DND-41 (cell line): ENCODE results near the gene SV2B.

Experiments used
- ATAC-seq: fragments of 200-7000 bp; cut with Tn5 transposase; 3 replicates; pipeline ENCODE4 v1.9.1; 2021; ENCODE audit warnings: low read depth; ENCODE audit not compliant: insufficient read depth
- DNase-seq: peaks from one replicate; pipeline ENCODE4 v3.0.0-alpha.2; 2020
- H2AFZ ChIP-seq: 2 replicates; pipeline ENCODE4 v1.6.0; 2012; ENCODE audit warnings: low read depth, low read length
- H3K27ac ChIP-seq: 2 replicates; pipeline ENCODE4 v1.5.1; 2012; ENCODE audit warnings: low read length, inconsistent platforms
- H3K27me3 ChIP-seq: fragments of 200-600 bp; sonication (generic); 2 replicates; pipeline ENCODE4 v1.6.0; 2012; ENCODE audit warnings: low read length, mild to moderate bottlenecking, inconsistent platforms; ENCODE audit not compliant: insufficient read depth, poor library complexity
- H3K36me3 ChIP-seq: 2 replicates; pipeline ENCODE4 v1.5.1; 2012; ENCODE audit warnings: low read length, inconsistent platforms; ENCODE audit not compliant: insufficient read depth
- H3K4me1 ChIP-seq: 2 replicates; pipeline ENCODE4 v1.5.1; 2012; ENCODE audit warnings: mild to moderate bottlenecking, low read length; ENCODE audit not compliant: insufficient read depth
- H3K4me2 ChIP-seq: 2 replicates; pipeline ENCODE4 v1.6.0; 2012; ENCODE audit warnings: mild to moderate bottlenecking, moderate library complexity, low read length, inconsistent platforms; ENCODE audit not compliant: insufficient read depth
- H3K4me3 ChIP-seq, 2 experiments: fragments of 200-600 bp in 1 of 2; shearing (Covaris generic) in 1 of 2; 2 replicates each; pipeline ENCODE4 v1.5.1; 2012 to 2016; ENCODE audit warnings: inconsistent platforms in 2 of 2, low read length in 2 of 2, mild to moderate bottlenecking in 2 of 2, low read depth in 1 of 2, moderate library complexity in 1 of 2
- H3K79me2 ChIP-seq: 2 replicates; pipeline ENCODE4 v1.6.0; 2012; ENCODE audit warnings: low read length, inconsistent platforms; ENCODE audit not compliant: insufficient read depth
- H3K9ac ChIP-seq: 2 replicates; pipeline ENCODE4 v1.6.0; 2012; ENCODE audit warnings: low read depth, mild to moderate bottlenecking, inconsistent platforms, low read length, moderate library complexity
- H3K9me3 ChIP-seq: 2 replicates; pipeline ENCODE4 v1.5.1; 2012; ENCODE audit warnings: low read length, moderate library complexity, mild to moderate bottlenecking, inconsistent platforms; ENCODE audit not compliant: insufficient read depth, severe bottlenecking
- H4K20me1 ChIP-seq: 2 replicates; pipeline ENCODE4 v1.6.0; 2012; ENCODE audit warnings: low read length; ENCODE audit not compliant: insufficient read depth
- CTCF ChIP-seq: IDR thresholded peaks from 2 replicates; pipeline ENCODE4 v1.5.1; 2012; ENCODE audit warnings: borderline replicate concordance, low read length, moderate library complexity, mild to moderate bottlenecking; ENCODE audit not compliant: poor library complexity, severe bottlenecking; ENCODE audit errors: extremely low read depth
- EZH2 ChIP-seq: IDR thresholded peaks from 3 replicates; pipeline ENCODE4 v1.6.1; 2012; ENCODE audit warnings: borderline replicate concordance, low read depth, mild to moderate bottlenecking, moderate library complexity, low read length, inconsistent platforms; ENCODE audit not compliant: severe bottlenecking

SV2B gene

GRCh38 chr15:91237445-91237844 lies 137.4 kb downstream of the SV2B start:
- Histone ChIP-seq H3K27me3 (peaks cover 38% of the 10 kb centered on the region), H2AFZ (no peak overlapping the region), H3K27ac (no peak overlapping the region), H4K20me1 (no peaks in the 10 kb centered on the region), H3K36me3 (no peaks in the 10 kb centered on the region), H3K79me2 (no peaks in the 10 kb centered on the region), H3K9ac (no peak overlapping the region), H3K4me2 (no peak overlapping the region), H3K4me3 (no peak overlapping the region), H3K9me3 (no peaks in the 10 kb centered on the region), H3K4me1 (no peaks in the 10 kb centered on the region)
- TF ChIP-seq CTCF, result no peak
- no peak for TF ChIP-seq EZH2
- DNase-seq (no peak), ATAC-seq (no peak)

- no peak overlapping the region for H2AFZ ChIP-seq
- no peak overlapping the region for H3K27ac ChIP-seq
- H3K9me3 ChIP-seq, result no peaks in the 10 kb centered on the region
- no peaks in the 10 kb centered on the region for H4K20me1 ChIP-seq
- no peak for DNase-seq
- no peaks in the 10 kb centered on the region for H3K4me1 ChIP-seq
- H3K27me3 ChIP-seq, result peaks cover 38% of the 10 kb centered on the region
- H3K4me2 ChIP-seq, result no peak overlapping the region
- TF ChIP-seq CTCF (no peak), EZH2 (no peak)
- no peaks in the 10 kb centered on the region for H3K79me2 ChIP-seq
- no peak for ATAC-seq
- no peak overlapping the region for H3K4me3 ChIP-seq
- no peaks in the 10 kb centered on the region for H3K36me3 ChIP-seq
- no peak overlapping the region for H3K9ac ChIP-seq
Observed at GRCh38 chr15:91238644-91239425, 138.8 kb downstream of the SV2B start.

GRCh38 chr15:91243826-91244225 lies 143.8 kb downstream of the SV2B start:
- H3K9ac ChIP-seq, result no peak overlapping the region
- H3K4me2 ChIP-seq, result no peak overlapping the region
- H3K4me3 ChIP-seq, result no peak overlapping the region
- H3K27ac ChIP-seq, result no peak overlapping the region
- ATAC-seq (no peak), DNase-seq (no peak)
- H3K4me1 ChIP-seq, result no peaks in the 10 kb centered on the region
- H3K36me3 ChIP-seq, result no peaks in the 10 kb centered on the region
- no peak overlapping the region for H2AFZ ChIP-seq
- no peaks in the 10 kb centered on the region for H4K20me1 ChIP-seq
- no peaks in the 10 kb centered on the region for H3K79me2 ChIP-seq
- H3K27me3 ChIP-seq, result peaks cover 23% of the 10 kb centered on the region
- TF ChIP-seq EZH2, result no peak
- TF ChIP-seq CTCF, result no peak
- no peaks in the 10 kb centered on the region for H3K9me3 ChIP-seq

- DNase-seq (no peak), ATAC-seq (no peak)
- no peaks in the 10 kb centered on the region for H3K4me1 ChIP-seq
- H3K9me3 ChIP-seq, result no peaks in the 10 kb centered on the region
- no peaks in the 10 kb centered on the region for H3K36me3 ChIP-seq
- H3K27ac ChIP-seq, result no peak overlapping the region
- H3K79me2 ChIP-seq, result no peaks in the 10 kb centered on the region
- no peak overlapping the region for H3K4me2 ChIP-seq
- H4K20me1 ChIP-seq, result no peaks in the 10 kb centered on the region
- H3K27me3 ChIP-seq, result peaks cover 23% of the 10 kb centered on the region
- H3K9ac ChIP-seq, result no peak overlapping the region
- TF ChIP-seq CTCF, result no peak
- TF ChIP-seq EZH2, result no peak
- no peak overlapping the region for H2AFZ ChIP-seq
- no peak overlapping the region for H3K4me3 ChIP-seq
Observed at GRCh38 chr15:91244919-91245318, 144.9 kb downstream of the SV2B start.
